ENCODE data around the gene VPS11.
"Not testable (repeated sequence)": the region's sequence is repeated elsewhere in the genome, so short reads cannot be mapped to it uniquely, and the experiment has no call there.

The VPS11 gene

DNA sequence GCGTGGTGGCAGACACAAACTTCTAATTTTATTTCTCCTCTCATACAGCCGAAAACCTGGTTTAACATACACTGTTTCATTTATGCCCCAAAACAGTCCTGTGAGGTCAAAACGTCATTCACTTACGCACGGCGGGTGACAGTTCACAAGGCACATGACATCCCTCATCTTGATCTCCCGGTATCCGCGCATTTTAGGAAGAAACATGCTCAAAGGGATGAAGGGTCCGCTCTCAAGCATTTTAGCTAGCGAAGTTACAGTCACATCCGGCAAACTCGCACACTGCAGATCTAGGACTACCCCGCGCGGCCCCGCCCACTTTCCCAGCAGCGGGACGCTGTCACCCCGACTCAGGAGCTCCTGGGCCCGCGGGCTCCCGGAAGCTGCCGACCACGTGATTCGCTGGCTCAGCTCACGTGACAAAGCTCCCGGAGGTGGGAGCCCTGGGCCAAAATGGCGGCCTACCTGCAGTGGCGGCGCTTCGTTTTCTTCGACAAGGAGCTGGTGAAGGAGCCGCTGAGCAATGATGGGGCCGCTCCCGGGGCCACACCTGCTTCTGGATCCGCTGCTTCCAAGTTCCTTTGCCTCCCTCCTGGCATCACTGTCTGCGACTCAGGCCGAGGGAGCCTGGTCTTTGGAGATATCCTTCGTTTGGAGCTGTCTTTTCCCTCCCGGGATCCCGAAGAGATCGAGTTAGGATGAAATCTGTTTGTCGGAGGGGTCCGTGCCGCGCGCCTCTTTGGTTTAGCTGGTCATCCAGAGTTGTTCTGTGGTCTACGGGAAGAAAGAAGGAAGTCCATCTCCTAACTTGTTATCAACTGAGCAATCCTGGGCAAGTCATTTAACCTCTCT, at the start of gene VPS11:
VPS11 (plus strand) TSS at position 448 of the 852 bp plus-strand sequence; CDS start at position 454, 6 bp downstream.
- peak; percentile 98 for DNase-seq (ENCODE audit: low read depth in 2 of 2)

GRCh38 chr11:119018074-119018938, 49.3 kb upstream of the VPS11 start, which contains the start of the genes RPS25 and TRAPPC4:
TSS of gene RPS25 (minus strand) at chr11:119018343. CDS start at chr11:119018284, 59 bp downstream.
TSS of gene TRAPPC4 (plus strand) at chr11:119018766. CDS start at chr11:119018796, 30 bp downstream.
- peak; percentile 92 to 94 for DNase-seq (ENCODE audit: low read depth in 2 of 2)

GRCh38 chr11:119019996-119020395, 47.6 kb upstream of the VPS11 start:
- no peak for DNase-seq (ENCODE audit: low read depth in 2 of 2)

- no peak for DNase-seq (ENCODE audit: low read depth in 2 of 2)
Measured at GRCh38 chr11:119021631-119022030, 46.0 kb upstream of the VPS11 start.

- no peak for DNase-seq (ENCODE audit: low read depth in 2 of 2)
Measured at GRCh38 chr11:119023741-119024140, 43.9 kb upstream of the VPS11 start.

DNA sequence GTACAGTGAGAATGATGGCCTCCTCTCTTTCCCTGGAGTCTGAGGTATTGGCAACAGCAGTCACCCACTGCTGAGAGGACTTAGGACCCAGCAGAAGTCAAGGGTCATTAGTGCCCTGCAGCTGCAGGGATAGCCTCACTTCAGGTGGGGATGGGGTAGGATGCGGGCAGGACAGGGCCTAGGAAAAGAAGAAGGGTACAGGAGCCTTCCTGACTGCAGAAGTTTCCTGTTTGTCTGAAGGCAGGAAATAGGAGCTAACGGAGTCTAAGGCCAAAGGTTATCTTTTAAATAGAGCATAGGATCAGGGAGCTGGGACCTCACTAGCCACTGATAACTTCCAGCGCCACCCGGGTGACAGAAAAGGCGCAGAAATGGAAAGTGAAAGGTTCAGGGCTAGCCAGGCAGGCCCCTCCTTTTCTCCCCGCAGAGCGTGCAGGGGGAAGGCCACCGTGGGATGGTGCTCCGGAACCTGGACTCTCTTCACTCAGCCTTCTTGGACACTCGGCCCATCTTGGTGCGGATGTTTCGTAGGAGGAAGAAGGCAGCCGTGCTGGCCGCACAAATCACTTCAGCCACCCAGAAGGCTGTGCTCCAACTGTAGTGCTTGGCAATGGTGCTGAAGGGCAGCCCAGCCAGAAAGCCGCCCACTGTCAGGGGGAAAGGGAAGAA, 43.1 kb upstream of the VPS11 start:
- DNase-seq (ENCODE audit: low read depth in 2 of 2), result no peak

DNA sequence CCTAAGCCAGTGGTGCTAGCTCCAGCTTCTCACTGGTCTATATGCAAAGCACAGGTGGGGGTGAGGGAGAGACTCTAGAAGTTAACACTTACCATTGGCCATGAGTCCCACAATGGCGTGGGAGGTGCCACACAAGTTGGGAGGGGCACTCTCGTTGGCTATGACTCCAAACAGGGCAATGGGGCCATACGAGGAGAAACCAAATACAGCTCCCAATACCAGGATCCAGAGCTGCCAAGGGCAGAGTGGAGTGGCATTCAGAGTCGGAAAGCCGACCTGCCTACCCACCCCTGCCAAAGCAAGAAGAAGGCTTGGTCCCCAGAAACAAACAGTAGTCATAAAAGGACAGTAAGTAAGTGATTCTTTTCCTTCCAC, 42.5 kb upstream of the VPS11 start:
- DNase-seq (ENCODE audit: low read depth in 2 of 2), result no peak

GRCh38 chr11:119025541-119025940, 42.1 kb upstream of the VPS11 start:
- DNase-seq (ENCODE audit: low read depth in 2 of 2), result no peak

DNA sequence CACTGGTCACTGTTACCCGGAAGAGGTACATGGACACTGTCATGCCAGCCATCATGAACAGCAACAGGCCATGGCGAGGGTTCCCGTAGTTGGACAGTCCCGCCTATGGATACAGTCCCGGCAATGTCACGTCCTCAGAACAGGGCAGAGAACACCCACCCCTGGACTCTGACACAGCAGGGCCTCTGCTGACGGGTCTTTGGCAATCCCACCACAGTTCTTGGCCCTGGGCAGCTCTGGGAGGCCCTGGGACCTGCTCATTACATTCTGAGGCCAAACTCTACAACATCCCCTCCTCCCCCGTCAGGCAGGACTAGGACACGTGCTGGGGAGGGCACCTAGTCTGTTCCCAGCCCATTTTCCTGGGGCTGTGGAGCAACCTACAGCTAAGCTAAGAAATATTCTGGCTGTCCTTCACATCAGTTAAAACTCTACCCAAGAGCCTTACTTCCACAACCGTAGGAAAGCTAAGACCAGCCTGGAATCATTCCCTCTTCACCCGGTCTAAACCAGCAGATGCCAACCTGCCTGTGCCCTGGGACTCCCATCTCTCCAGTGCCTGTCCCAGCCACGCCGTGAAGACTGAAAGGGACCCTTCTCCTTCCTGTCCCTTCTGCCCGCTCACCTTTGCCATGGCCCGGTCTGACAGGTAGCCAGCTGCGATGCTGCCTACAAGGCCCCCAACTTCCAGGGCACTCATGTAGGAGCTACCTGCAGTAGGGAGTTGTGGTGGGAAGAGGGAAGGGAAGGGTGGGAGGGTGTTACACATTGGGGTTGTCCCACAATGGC, 41.4 kb upstream of the VPS11 start:
- DNase-seq (ENCODE audit: low read depth in 2 of 2), result no peak

DNA sequence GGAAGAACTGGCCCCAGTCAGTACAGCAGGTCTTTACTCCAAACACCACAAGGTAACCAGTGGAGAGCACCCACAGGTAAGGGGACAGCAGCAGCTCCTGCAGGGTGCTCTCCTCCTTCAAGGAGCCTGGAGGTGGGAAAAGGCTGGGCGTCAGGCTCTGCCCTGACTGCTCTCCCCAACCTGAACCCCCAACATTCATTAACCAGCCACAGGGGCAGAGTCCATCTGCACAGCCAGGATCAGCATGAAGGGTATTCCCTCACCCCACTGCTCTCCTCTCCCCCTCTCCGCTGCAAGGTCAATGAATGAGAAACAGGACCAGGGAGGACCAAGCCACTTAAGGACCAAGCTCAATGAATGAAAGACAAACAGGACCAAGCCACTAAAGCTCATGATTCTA, 40.6 kb upstream of the VPS11 start:
- DNase-seq (ENCODE audit: low read depth in 2 of 2), result no peak

DNA sequence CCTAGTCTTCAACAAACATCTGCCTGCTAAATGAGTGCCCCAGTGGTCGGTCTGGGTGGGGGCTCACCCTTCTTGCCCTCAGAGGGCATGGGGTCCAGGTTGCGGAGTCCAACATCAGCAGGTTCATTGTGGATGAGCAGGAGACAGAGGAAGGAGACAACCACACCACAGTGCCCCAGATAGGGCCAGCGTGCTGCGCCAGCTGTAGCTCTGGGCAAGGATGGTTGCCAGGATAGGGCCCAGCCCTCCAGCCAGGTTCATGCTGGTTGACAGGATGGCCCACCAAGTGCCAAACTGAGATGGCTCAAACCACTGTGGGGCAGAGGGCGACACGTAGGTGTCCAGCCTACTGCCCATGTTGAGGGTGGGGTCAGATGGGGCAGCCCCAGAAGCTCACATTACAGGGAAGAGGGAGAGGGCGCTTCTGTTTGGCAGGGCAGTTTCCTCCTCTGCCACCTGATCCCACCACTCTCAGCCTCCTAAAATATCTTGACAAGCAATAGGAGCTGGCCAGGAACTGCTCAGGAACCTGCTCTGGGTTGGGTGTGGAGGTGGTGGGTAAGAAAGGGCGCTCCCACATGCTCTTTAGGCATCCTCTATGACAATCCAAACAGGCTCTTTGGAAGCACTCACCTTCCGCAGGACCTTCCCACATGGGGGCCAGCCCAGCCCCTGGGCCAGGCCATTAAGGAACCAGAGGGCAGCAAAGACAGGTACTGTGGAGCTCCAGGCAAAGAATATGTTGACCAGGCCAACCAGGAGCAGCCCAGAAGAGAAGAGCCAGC, 39.9 kb upstream of the VPS11 start:
- DNase-seq (ENCODE audit: low read depth in 2 of 2), result no peak

DNA sequence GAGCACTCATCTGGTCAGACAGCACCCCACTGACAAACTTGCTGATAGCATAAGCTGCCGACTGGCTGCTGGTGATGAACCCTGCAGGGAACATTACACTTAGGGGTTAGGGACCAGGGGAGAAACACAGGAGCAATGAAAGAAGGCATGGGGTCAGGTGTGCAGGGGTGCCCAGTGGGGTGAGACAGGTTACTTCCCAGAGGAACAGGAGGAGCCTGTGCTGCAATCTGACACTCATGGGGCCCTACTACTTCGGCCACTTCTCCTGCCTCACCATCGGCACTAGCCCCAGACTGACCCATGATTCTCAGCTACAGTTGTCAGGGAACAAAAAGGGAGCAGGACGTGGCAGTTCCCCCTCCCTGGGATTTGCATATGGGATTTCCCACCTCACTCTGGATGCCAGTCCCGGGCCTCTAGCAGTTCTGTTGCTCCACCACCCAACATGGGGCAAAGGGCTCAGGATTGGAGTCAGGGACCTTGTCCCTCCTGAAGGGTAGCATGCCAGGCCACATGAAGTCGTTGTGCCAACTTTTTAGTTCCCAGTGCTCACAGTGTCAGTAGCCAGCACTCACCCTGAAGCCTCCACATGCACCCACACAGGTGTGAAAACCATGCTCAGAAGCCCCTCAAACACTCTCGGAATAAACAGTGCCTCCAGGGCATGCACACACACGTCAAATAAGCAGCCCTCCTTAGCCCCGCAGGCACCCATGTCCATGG, 39.1 kb upstream of the VPS11 start:
- DNase-seq (ENCODE audit: low read depth in 2 of 2), result no peak

GRCh38 chr11:119029069-119029339, 38.6 kb upstream of the VPS11 start:
- DNase-seq (ENCODE audit: low read depth in 2 of 2), result no peak

DNA sequence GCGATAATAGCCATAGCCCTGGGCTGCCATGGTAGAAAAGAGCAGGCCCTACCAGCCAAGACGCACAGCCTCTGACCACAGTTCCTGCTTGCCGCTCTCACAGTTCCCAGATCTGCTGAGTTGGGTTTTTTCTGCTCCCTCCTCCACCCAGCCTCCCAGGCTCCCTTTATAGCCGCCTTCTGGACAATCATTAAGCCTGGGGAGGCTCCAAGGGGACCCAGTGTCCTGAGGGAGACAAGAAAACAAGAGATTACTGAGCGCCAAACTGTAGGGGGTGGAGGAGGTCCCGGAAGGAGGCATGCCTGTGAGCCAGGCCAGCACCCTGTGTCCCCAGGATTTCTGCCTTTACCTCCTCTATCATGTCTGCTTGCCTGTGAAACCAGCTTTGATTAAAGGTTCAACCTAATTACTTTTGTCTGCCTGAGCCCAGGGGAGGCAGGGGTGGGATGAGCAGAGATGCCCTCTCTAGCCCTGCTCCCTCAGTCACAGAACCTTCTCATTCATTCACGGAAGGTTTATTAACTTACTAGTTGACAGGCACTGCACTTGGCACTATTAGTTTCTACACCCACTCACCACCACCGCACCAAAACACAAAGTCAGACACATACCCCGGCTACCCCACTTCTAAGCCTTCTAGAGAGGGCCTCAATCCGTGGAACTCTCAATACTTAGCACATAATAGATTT, 38.1 kb upstream of the VPS11 start:
- peak in 1 of 2 donors; percentile 33 for DNase-seq (ENCODE audit: low read depth in 2 of 2)

DNA sequence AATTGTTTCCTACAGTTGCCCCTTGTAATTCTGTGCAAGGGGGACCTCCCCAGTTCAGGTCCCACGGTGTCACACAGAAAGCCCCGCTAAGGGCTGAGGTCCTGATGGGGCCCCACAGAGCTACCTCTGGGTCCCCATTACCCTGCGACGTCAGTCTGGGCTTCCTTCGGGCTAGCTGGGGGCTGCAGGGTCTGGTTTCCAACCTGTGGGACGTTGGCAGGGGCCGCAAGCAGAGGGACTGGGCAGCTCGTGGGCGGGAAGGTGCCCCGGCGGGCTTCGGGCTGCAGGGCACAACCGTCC, 37.6 kb upstream of the VPS11 start:
- no peak for DNase-seq (ENCODE audit: low read depth in 2 of 2)

- peak; percentile 98 to 99 for DNase-seq (ENCODE audit: low read depth in 2 of 2)
Measured at GRCh38 chr11:119030329-119031047, 37.1 kb upstream of the VPS11 start, which contains the start of gene SLC37A4. TSS of gene SLC37A4 (minus strand) at chr11:119030877.

- DNase-seq (ENCODE audit: low read depth in 2 of 2), result no peak
Measured at GRCh38 chr11:119031912-119032280, 35.7 kb upstream of the VPS11 start.

GRCh38 chr11:119033421-119033820, 34.2 kb upstream of the VPS11 start:
- DNase-seq (ENCODE audit: low read depth in 2 of 2), result not testable (repeated sequence)

GRCh38 chr11:119034813-119035212, 32.8 kb upstream of the VPS11 start:
- no peak for DNase-seq (ENCODE audit: low read depth in 2 of 2)

Data from stimulated activated CD4-positive, alpha-beta T cell treated with anti-CD3 and anti-CD28 coated beads, Interleukin-15, amount 100 ng/mL, for 48 hours (primary cell).